MCF 10A (cell line): ENCODE results near the gene LATS2. TPM values are rescaled to one million over a fixed set of nuclear protein-coding genes. Genes with fewer than 3 reads are reported as not detected.
A peak's percentile ranks its signal among the peaks of the same experiment; 100 is the strongest.

Experiments
- BruUV-seq: library from RNA; stranded (reverse); fragments of 400-500 nt; replicated peaks from 2 replicates; lab custom pipeline; 2021; lab: Mats Ljungman, UMichigan
- CTCF ChIA-PET: fragments of 300-600 bp; sonication (Branson Sonifier 250); formaldehyde crosslinking; extraction: SDS; loops from one replicate; lab custom pipeline; 2021; ENCODE audit warnings: antibody characterized with exemption, inconsistent platforms; lab: Yijun Ruan, JAX
- POLR2A ChIA-PET: fragments of 300-600, 350-650 bp; sonication (Branson Sonifier 250); formaldehyde crosslinking; extraction: SDS; loops from one replicate; lab custom pipeline; 2020; ENCODE audit warnings: antibody characterized with exemption, inconsistent platforms; lab: Yijun Ruan, JAX
- DNase-seq: peaks from one replicate; pipeline ENCODE4 v3.0.0-alpha.2; 2018; ENCODE audit not compliant: unreplicated experiment
- H3K27ac Mint-ChIP-seq: one replicate; pipeline ENCODE4 v1.8.0; 2022; ENCODE audit warnings: mild to moderate bottlenecking, low read depth, mixed read lengths; ENCODE audit not compliant: unreplicated experiment
- H3K27me3 Mint-ChIP-seq: one replicate; pipeline ENCODE4 v1.8.0; 2022; ENCODE audit warnings: mixed read lengths; ENCODE audit not compliant: insufficient read depth, unreplicated experiment
- H3K36me3 Mint-ChIP-seq: one replicate; pipeline ENCODE4 v1.8.0; 2022; ENCODE audit warnings: mild to moderate bottlenecking, moderate library complexity, mixed read lengths; ENCODE audit not compliant: insufficient read depth, unreplicated experiment
- H3K4me1 Mint-ChIP-seq: one replicate; pipeline ENCODE4 v1.8.0; 2022; ENCODE audit warnings: mixed read lengths; ENCODE audit not compliant: insufficient read depth, unreplicated experiment
- H3K4me3 Mint-ChIP-seq: one replicate; pipeline ENCODE4 v1.8.0; 2022; ENCODE audit warnings: mild to moderate bottlenecking, moderate library complexity, mixed read lengths; ENCODE audit not compliant: unreplicated experiment
- H3K9me3 Mint-ChIP-seq: one replicate; pipeline ENCODE4 v1.8.0; 2022; ENCODE audit warnings: mixed read lengths; ENCODE audit not compliant: unreplicated experiment
- CTCF ChIP-seq: fragments of 200-600 bp; IDR thresholded peaks from one replicate; pipeline ENCODE4 v1.8.0; 2022; ENCODE audit warnings: antibody characterized with exemption, mild to moderate bottlenecking; ENCODE audit not compliant: unreplicated experiment
- intact Hi-C: fragments of 100-400 bp; cut with micrococcal nuclease; formaldehyde crosslinking; loops from 2 replicates; pipeline ENCODE4 v1.14.1; 2022
- total RNA-seq: library from RNA; stranded (reverse); gene quantifications from 2 replicates; pipeline ENCODE4 v1.2.3, GENCODE V29; 2022

The LATS2 gene
- total RNA-seq, 1 experiment from 2014 or later = 32.3 TPM

GRCh38 chr13:21022056-21022979, 39.1 kb downstream of the LATS2 start:
- Mint-ChIP-seq H3K36me3 (peaks cover 45% of the 10 kb centered on the region), H3K27ac (no peak overlapping the region), H3K27me3 (no peaks in the 10 kb centered on the region), H3K4me1 (peaks cover 15% of the 10 kb centered on the region), H3K9me3 (no peaks in the 10 kb centered on the region), H3K4me3 (no peak overlapping the region)
- intact Hi-C loops = no loop called here
- BruUV-seq = no TSS peak
- ChIA-PET POLR2A (interaction anchor here (1.6 kb wide), 1 partner anchor 9 kb away, joined by 5 read pairs; no protein-coding TSS in a partner anchor), CTCF (interaction anchor here (0.6 to 0.7 kb wide), 3 partner anchors 11 to 456 kb away, joined by 3 read pairs; no protein-coding TSS in a partner anchor)
- no peak for TF ChIP-seq CTCF
- DNase-seq = no peak

DNA sequence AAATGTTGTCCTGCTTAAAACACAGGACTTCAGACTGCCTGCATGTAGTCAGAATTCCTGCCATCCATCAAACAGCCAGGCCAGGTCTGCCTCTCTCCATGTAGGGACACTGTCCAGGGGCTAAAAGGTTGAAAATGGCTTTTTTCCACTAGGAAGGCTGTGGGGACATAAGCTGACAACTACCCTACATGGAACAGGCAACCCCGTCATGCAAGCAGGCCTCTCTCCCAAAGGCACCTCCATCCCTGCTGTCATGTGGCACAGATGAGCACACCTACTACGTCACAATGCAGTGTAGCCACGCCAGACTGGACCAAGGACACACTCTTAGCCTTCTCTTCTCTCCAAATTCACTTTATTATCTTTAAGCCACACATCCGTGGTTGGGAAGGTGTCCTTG, 40.8 kb downstream of the LATS2 start:
- no peaks in the 10 kb centered on the region for H3K27me3 Mint-ChIP-seq
- intact Hi-C loops = no loop called here
- no peak for TF ChIP-seq CTCF
- BruUV-seq = no TSS peak
- H3K36me3 Mint-ChIP-seq = peaks cover 55% of the 10 kb centered on the region
- peaks cover 25% of the 10 kb centered on the region for H3K4me1 Mint-ChIP-seq
- no peaks in the 10 kb centered on the region for H3K9me3 Mint-ChIP-seq
- H3K4me3 Mint-ChIP-seq = no peak overlapping the region
- POLR2A ChIA-PET = interaction anchor here (0.7 to 5.6 kb wide), 2 partner anchors 12 to 38 kb away, joined by 3 to 35 read pairs; no protein-coding TSS in a partner anchor
- H3K27ac Mint-ChIP-seq = peak overlapping the region; percentile 57
- DNase-seq = no peak
- CTCF ChIA-PET = interaction anchor here (0.6 to 1.0 kb wide), 3 partner anchors 29 to 102 kb away, joined by 3 read pairs; no protein-coding TSS in a partner anchor

GRCh38 chr13:21020176-21020575, 41.2 kb downstream of the LATS2 start:
- BruUV-seq = no TSS peak
- intact Hi-C loops = no loop called here
- Mint-ChIP-seq H3K27ac (peak overlapping the region; percentile 57), H3K9me3 (no peaks in the 10 kb centered on the region), H3K36me3 (peaks cover 55% of the 10 kb centered on the region), H3K27me3 (no peaks in the 10 kb centered on the region), H3K4me3 (no peak overlapping the region), H3K4me1 (peaks cover 26% of the 10 kb centered on the region)
- TF ChIP-seq CTCF = no peak
- DNase-seq = no peak
- CTCF ChIA-PET = interaction anchor here (1.0 kb wide), 2 partner anchors 29 to 457 kb away, joined by 3 read pairs; no protein-coding TSS in a partner anchor
- POLR2A ChIA-PET = interaction anchor here (0.6 to 5.6 kb wide), 4 partner anchors 13 to 442 kb away, joined by 3 to 35 read pairs (median 3); partner anchors contain the start of gene LATS2

- Mint-ChIP-seq H3K36me3 (peaks cover 49% of the 10 kb centered on the region), H3K4me1 (peaks cover 43% of the 10 kb centered on the region), H3K9me3 (no peaks in the 10 kb centered on the region), H3K27ac (peak overlapping the region; percentile 92), H3K4me3 (no peak overlapping the region), H3K27me3 (no peaks in the 10 kb centered on the region)
- intact Hi-C loops = no loop called here
- POLR2A ChIA-PET = interaction anchor here (0.6 to 5.6 kb wide), 7 partner anchors 9 to 158 kb away, joined by 3 to 35 read pairs (median 3); partner anchors contain the start of genes MRPL57 and SKA3
- DNase-seq = peak; percentile 77
- TF ChIP-seq CTCF = no peak
- CTCF ChIA-PET = interaction anchor here (0.7 to 1.3 kb wide), 2 partner anchors 20 to 530 kb away, joined by 4 to 6 read pairs; no protein-coding TSS in a partner anchor
- BruUV-seq = no TSS peak
Measured at GRCh38 chr13:21018220-21018619, 43.2 kb downstream of the LATS2 start.
